ENCODE measurements around the gene SULT4A1. TPM values are rescaled to one million over a fixed set of nuclear protein-coding genes. Genes with fewer than 3 reads are reported as not detected.

Gene SULT4A1
- total and polyA plus RNA-seq, 2 of the 4 experiments (the other 2 are of a cell fraction) = 1.1 to 5.2 TPM

DNA sequence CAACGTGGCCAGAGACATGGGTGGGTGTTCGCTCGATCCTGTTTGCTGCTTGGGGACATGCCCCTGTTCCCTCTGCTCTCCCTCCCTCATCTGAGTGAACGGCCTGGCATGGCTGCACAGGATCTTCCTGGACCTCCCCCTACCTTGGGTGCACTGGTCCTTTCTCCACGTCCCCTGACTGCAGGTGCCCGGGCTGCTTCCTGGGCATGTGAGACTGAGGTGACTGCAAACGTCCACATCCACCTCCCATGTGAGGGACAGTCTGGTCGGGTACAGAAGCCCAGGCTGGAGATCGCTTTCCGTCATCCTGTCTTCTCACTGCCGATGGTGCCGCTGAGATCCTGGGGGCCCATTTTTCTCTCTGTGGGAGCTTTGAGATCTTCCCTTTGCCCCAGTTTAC, 11.8 kb downstream of the SULT4A1 start:
- ChIA-PET POLR2A (ENCODE audit: unreplicated experiment) (no interaction called here), CTCF (no interaction called here)
- ATAC-seq (ENCODE audit: low read depth) (no peak), DNase-seq (no peak)
- Histone ChIP-seq H2BK20ac (ENCODE audit: low read depth, low read length) (no peak overlapping the region), H2AK5ac (ENCODE audit: low read depth, low read length) (no peak overlapping the region), H3K56ac (ENCODE audit: extremely low read depth, insufficient read depth, low read length) (no peak overlapping the region), H3K9me1 (ENCODE audit: insufficient read depth, low read length) (no peaks in the 10 kb centered on the region), H4K5ac (ENCODE audit: low read depth, low read length) (no peak overlapping the region), H3K4ac (ENCODE audit: low read depth, low read length) (no peak overlapping the region), H2AK9ac (replicated peaks; ENCODE audit: low read depth, low read length, poor library complexity) (no peak overlapping the region), H3K9me3 (ENCODE audit: control insufficient read depth, insufficient read depth, low read length) (no peaks in the 10 kb centered on the region), H2BK5ac (ENCODE audit: low read depth, low read length, poor library complexity, severe bottlenecking) (no peak overlapping the region), H4K8ac (ENCODE audit: low read depth in 2 of 2, low read length in 2 of 2) (no peak overlapping the region), H3K4me2 (ENCODE audit: low read depth, low read length) (no peak overlapping the region), H3K9ac (ENCODE audit: low read depth, low read length) (no peak overlapping the region), H3K27ac (ENCODE audit: insufficient read depth, low read length) (no peak overlapping the region), H3K4me3 (ENCODE audit: insufficient read depth, low read depth, low read length) (no peak overlapping the region), H3K18ac (ENCODE audit: low read depth, low read length) (no peak overlapping the region), H3K27me3 (ENCODE audit: control insufficient read depth, insufficient read depth, low read length) (peaks cover 1% of the 10 kb centered on the region; the same call in 1 of the 2 replicates), H2BK15ac (ENCODE audit: low read depth, low read length) (no peak overlapping the region), H3K4me1 (ENCODE audit: control insufficient read depth, insufficient read depth, low read length) (peaks cover 5% of the 10 kb centered on the region; the same call in 1 of the 2 replicates), H3K36me3 (ENCODE audit: control insufficient read depth, insufficient read depth, low read length) (no peaks in the 10 kb centered on the region), H4K91ac (ENCODE audit: insufficient read depth, low read depth, low read length) (no peak overlapping the region), H2AFZ (replicated peaks; ENCODE audit: low read length, poor library complexity) (no peak overlapping the region), H4K20me1 (ENCODE audit: insufficient read depth, low read length) (peaks cover 17% of the 10 kb centered on the region), H3K14ac (replicated peaks; ENCODE audit: low read depth, low read length) (no peak overlapping the region), H3K23ac (ENCODE audit: low read depth, low read length) (no peak overlapping the region), H2BK120ac (ENCODE audit: low read depth, low read length) (no peak overlapping the region), H3K79me1 (ENCODE audit: low read depth in 1 of 2, low read length in 2 of 2) (peaks cover 0 to 2% of the 10 kb centered on the region in 2 experiments; a peak in 1 of 4 replicates)
- intact Hi-C loops (cut with micrococcal nuclease) = no loop called here
- in situ Hi-C loops (cut with MboI; ENCODE audit: low sequenced_read_pairs) = no loop called here
- no TSS peak for BruUV-seq (replicated peaks)
- TF ChIP-seq FOS (IDR thresholded peaks at IDR 0.05; ENCODE audit: low read depth, low read length) = no peak
- TF ChIP-seq MAFK (IDR thresholded peaks at IDR 0.05; ENCODE audit: low read depth, low read length) = no peak
- no peak for TF ChIP-seq POLR2A (IDR thresholded peaks at IDR 0.05; ENCODE audit: low read depth, low read length)
- TF ChIP-seq CEBPB (IDR thresholded peaks at IDR 0.05; ENCODE audit: low read depth, low read length) = no peak
- TF ChIP-seq MXI1 (IDR thresholded peaks at IDR 0.05; ENCODE audit: borderline replicate concordance, low read depth, low read length) = no peak
- TF ChIP-seq RFX5 (IDR thresholded peaks at IDR 0.05; ENCODE audit: low read depth, low read length) = no peak
- no peak for TF ChIP-seq MAZ (IDR thresholded peaks at IDR 0.05; ENCODE audit: borderline replicate concordance, low read depth, low read length)
- no peak for TF ChIP-seq SMC3 (IDR thresholded peaks at IDR 0.05; ENCODE audit: low read depth, low read length)
- TF ChIP-seq, protein P1, sequence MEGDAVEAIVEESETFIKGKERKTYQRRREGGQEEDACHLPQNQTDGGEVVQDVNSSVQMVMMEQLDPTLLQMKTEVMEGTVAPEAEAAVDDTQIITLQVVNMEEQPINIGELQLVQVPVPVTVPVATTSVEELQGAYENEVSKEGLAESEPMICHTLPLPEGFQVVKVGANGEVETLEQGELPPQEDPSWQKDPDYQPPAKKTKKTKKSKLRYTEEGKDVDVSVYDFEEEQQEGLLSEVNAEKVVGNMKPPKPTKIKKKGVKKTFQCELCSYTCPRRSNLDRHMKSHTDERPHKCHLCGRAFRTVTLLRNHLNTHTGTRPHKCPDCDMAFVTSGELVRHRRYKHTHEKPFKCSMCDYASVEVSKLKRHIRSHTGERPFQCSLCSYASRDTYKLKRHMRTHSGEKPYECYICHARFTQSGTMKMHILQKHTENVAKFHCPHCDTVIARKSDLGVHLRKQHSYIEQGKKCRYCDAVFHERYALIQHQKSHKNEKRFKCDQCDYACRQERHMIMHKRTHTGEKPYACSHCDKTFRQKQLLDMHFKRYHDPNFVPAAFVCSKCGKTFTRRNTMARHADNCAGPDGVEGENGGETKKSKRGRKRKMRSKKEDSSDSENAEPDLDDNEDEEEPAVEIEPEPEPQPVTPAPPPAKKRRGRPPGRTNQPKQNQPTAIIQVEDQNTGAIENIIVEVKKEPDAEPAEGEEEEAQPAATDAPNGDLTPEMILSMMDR (conservative IDR thresholded peaks at IDR 0.05; ENCODE audit: low read depth, low read length) = no peak
- no peak for TF ChIP-seq NFE2L2 (IDR thresholded peaks at IDR 0.05; ENCODE audit: low read depth, low read length)
- TF ChIP-seq, protein P2, sequence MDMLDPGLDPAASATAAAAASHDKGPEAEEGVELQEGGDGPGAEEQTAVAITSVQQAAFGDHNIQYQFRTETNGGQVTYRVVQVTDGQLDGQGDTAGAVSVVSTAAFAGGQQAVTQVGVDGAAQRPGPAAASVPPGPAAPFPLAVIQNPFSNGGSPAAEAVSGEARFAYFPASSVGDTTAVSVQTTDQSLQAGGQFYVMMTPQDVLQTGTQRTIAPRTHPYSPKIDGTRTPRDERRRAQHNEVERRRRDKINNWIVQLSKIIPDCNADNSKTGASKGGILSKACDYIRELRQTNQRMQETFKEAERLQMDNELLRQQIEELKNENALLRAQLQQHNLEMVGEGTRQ (IDR thresholded peaks at IDR 0.05; ENCODE audit: low read depth, low read length) = no peak
- no peak for TF ChIP-seq RCOR1 (IDR thresholded peaks at IDR 0.05; ENCODE audit: insufficient replicate concordance, low read length)
- TF ChIP-seq, protein P3, sequence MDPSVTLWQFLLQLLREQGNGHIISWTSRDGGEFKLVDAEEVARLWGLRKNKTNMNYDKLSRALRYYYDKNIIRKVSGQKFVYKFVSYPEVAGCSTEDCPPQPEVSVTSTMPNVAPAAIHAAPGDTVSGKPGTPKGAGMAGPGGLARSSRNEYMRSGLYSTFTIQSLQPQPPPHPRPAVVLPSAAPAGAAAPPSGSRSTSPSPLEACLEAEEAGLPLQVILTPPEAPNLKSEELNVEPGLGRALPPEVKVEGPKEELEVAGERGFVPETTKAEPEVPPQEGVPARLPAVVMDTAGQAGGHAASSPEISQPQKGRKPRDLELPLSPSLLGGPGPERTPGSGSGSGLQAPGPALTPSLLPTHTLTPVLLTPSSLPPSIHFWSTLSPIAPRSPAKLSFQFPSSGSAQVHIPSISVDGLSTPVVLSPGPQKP (IDR thresholded peaks at IDR 0.05; ENCODE audit: borderline replicate concordance, low read depth, low read length) = no peak
- TF ChIP-seq CHD1 (IDR thresholded peaks at IDR 0.05; ENCODE audit: low read depth, low read length) = no peak
- TF ChIP-seq BHLHE40 (IDR thresholded peaks at IDR 0.05; ENCODE audit: low read depth, low read length) = no peak
- TF ChIP-seq RAD21 (IDR thresholded peaks at IDR 0.05; ENCODE audit: low read length) = no peak
- dilution Hi-C loops (cut with HindIII; ENCODE audit: low sequenced_read_pairs, unreplicated experiment) = no loop called here
- WGBS, 2 experiments (ENCODE audit: extremely low coverage in 2 of 2, insufficient read length in 1 of 2) = no CpG with 5 or more reads among the region's 12 CpGs
